BJ (cell line): ENCODE measurements around the gene DHX16. TPM values are rescaled to one million over a fixed set of nuclear protein-coding genes. Genes with fewer than 3 reads are reported as not detected.

Experiments used
- CTCF ChIA-PET: fragments of 350-600 bp; formaldehyde crosslinking; extraction: SDS; loops from one replicate; lab custom pipeline; 2021; ENCODE audit warnings: antibody characterized with exemption, inconsistent platforms; lab: Yijun Ruan, JAX
- POLR2A ChIA-PET: fragments of 300-600 bp; sonication (Branson Sonifier 250); formaldehyde crosslinking; extraction: SDS; loops from one replicate; lab custom pipeline; 2021; ENCODE audit warnings: antibody characterized with exemption; lab: Charles Lee
- DNase-seq: peaks from one replicate; pipeline ENCODE4 v3.0.0-alpha.2; 2011; ENCODE audit warnings: low read depth
- H3K27me3 ChIP-seq: 2 replicates; pipeline ENCODE4 v1.6.0; 2011; ENCODE audit warnings: low read length; ENCODE audit not compliant: control insufficient read depth, insufficient read depth
- H3K36me3 ChIP-seq: 2 replicates; pipeline ENCODE4 v1.5.1; 2011; ENCODE audit warnings: low read length; ENCODE audit not compliant: control insufficient read depth, insufficient read depth
- H3K4me3 ChIP-seq: 2 replicates; pipeline ENCODE4 v1.5.1; 2011; ENCODE audit warnings: low read depth, mild to moderate bottlenecking, control low read depth, low read length
- polyA plus RNA-seq: library from polyadenylated mRNA; depleted of rRNA; stranded (reverse); fragments of >200 nt; gene quantifications from 2 replicates; pipeline ENCODE4 v1.2.3, GENCODE V29; 2011
- TF ChIP-seq, protein P1 (sequence below): IDR thresholded peaks from 2 replicates; pipeline ENCODE4 v1.5.1; 2011; ENCODE audit warnings: low read depth, mild to moderate bottlenecking, control low read depth, inconsistent platforms, low read length, moderate library complexity; ENCODE audit not compliant: insufficient read depth

Gene DHX16
- polyA plus RNA-seq, 1 experiment = 44.5 TPM

DNA sequence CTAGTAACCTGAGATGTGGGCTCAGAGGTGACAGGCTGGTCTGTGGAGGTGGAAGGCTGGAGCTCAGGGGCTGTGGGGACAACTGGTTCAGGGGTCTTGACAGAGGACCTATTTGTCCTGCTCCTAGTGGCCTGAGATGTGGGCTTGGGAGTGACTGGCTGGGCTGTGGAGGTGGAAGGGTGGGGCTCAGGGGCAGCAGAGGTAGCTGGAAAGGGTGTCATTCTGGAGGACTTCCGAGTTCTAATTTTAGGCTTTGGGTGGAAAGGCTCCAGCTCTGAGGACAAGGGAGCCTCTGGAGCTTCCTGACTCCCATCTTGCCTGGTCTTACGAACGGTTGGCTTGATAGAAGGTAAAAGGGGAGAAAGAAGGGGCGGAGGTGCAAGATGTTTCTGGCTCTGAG lies 32.8 kb upstream of the DHX16 start:
- Histone ChIP-seq H3K27me3 (no peaks in the 10 kb centered on the region), H3K4me3 (no peak overlapping the region), H3K36me3 (peaks cover 10% of the 10 kb centered on the region)
- DNase-seq = no peak
- ChIA-PET POLR2A (no interaction called here), CTCF (interaction anchor here (0.9 to 3.2 kb wide), 2 partner anchors 17 to 33 kb away, joined by 3 to 9 read pairs; partner anchors contain the start of gene DHX16)
- TF ChIP-seq, protein P1, sequence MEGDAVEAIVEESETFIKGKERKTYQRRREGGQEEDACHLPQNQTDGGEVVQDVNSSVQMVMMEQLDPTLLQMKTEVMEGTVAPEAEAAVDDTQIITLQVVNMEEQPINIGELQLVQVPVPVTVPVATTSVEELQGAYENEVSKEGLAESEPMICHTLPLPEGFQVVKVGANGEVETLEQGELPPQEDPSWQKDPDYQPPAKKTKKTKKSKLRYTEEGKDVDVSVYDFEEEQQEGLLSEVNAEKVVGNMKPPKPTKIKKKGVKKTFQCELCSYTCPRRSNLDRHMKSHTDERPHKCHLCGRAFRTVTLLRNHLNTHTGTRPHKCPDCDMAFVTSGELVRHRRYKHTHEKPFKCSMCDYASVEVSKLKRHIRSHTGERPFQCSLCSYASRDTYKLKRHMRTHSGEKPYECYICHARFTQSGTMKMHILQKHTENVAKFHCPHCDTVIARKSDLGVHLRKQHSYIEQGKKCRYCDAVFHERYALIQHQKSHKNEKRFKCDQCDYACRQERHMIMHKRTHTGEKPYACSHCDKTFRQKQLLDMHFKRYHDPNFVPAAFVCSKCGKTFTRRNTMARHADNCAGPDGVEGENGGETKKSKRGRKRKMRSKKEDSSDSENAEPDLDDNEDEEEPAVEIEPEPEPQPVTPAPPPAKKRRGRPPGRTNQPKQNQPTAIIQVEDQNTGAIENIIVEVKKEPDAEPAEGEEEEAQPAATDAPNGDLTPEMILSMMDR = no peak

DNA sequence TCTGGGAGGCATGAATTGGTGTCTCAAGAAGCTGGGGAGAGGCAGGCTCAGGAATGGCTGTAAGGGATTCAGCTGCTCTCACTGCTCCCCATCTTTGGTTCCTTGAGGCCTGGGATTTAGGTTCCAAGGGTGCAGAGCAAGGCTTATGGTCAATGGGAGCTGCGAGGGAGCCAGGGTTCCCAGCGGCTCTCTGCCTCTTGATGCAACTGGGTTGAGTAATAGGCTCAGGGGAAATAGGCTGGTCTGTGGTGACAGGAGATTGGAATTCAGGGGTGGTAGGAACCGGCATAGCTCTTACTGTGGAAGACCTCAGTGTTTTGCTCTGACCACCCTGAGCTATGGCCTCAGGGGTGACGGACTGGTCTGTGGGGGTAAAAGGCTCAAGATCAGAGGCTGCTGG lies 31.0 kb upstream of the DHX16 start:
- Histone ChIP-seq H3K4me3 (no peak overlapping the region), H3K27me3 (no peaks in the 10 kb centered on the region), H3K36me3 (peaks cover 10% of the 10 kb centered on the region)
- ChIA-PET POLR2A (no interaction called here), CTCF (interaction anchor here (0.6 to 3.2 kb wide), 4 partner anchors 12 to 41 kb away, joined by 3 to 9 read pairs (median 4); partner anchors contain the start of genes IER3 and NRM)
- TF ChIP-seq, protein P1 = no peak
- no peak for DNase-seq

DNA sequence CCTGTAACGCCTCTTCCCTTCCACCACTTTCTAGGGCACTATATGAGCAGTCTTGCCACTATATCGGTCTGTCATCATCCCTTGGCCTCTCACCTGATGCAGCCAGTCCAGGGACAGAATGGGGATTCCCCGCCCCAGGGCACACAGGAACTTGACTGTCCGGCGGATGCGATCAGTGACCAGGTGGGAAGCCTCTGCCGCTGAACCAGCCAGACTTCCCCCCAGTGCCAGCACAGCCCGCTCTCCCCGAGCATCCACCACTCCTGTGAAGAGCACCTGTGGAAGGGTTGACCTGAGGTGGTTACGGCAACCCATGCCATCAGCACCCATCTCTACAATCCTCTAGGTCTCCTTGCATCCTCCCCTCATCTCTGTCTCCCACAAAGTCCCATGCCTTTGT lies 30.2 kb upstream of the DHX16 start:
- Histone ChIP-seq H3K4me3 (no peak overlapping the region), H3K36me3 (peaks cover 10% of the 10 kb centered on the region), H3K27me3 (no peaks in the 10 kb centered on the region)
- ChIA-PET CTCF (interaction anchor here (1.3 kb wide), 1 partner anchor 12 kb away, joined by 4 read pairs; the partner anchor contains the start of gene NRM), POLR2A (no interaction called here)
- TF ChIP-seq, protein P1 = no peak
- DNase-seq = no peak

DNA sequence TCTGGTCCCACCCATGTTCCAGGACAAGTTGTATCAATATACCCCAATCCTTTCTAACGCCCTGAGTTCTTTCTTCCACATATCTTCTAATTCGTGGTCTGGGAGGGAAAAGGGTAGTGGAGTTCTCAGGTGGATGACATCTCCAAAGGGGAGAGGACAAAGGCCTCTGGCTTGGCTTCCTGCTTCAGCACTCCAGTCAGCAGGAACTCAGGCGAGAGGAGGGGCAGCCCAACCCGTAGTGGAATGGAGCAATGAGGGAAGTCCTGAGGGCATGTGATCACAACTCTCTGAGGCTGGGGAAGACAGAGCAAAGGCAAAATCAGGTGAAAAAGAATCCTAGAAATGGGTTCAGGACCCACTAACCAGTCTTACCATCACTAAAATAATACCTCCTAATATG lies 27.5 kb upstream of the DHX16 start:
- no peaks in the 10 kb centered on the region for H3K27me3 ChIP-seq
- no peak for DNase-seq
- ChIA-PET POLR2A (no interaction called here), CTCF (interaction anchor here (1.3 kb wide), 1 partner anchor 17 kb away, joined by 5 read pairs; the partner anchor contains the start of gene MDC1)
- TF ChIP-seq, protein P1 = no peak
- no peak overlapping the region for H3K4me3 ChIP-seq
- H3K36me3 ChIP-seq = peaks cover 3% of the 10 kb centered on the region; the same call in 1 of the 2 replicates

DNA sequence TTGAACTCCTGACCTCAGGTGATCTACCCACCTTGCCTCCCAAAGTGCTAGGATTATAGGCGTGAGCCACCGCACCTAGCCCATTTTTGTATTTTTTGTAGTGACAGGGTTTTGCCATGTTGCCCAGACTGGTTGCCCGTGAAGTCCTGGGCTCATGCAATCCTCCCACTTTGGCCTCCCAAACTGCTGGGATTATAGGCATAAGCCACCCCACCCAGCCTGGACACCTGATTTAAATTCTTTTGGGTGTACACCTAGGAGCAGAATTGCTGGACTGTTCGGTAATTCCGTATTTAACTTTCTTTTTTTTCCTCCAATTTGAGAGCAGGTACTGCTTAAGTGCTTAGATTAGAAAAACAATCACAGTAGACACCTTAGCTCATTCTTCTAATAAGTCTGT lies 23.6 kb upstream of the DHX16 start:
- POLR2A ChIA-PET = no interaction called here
- CTCF ChIA-PET = interaction anchor here (1.1 kb wide), 1 partner anchor 24 kb away, joined by 3 read pairs; the partner anchor contains the start of gene DHX16
- Histone ChIP-seq H3K4me3 (no peak overlapping the region), H3K27me3 (no peaks in the 10 kb centered on the region), H3K36me3 (no peaks in the 10 kb centered on the region)
- TF ChIP-seq, protein P1 = no peak
- DNase-seq = no peak
